GM18505 (cell line): ENCODE data around the gene CCSER1.

ENCODE experiments used
- ATAC-seq: cut with Tn5 transposase; IDR thresholded peaks from one replicate; pipeline ENCODE4 v1.9.1; 2021; ENCODE audit not compliant: unreplicated experiment
- POLR2A ChIP-seq: IDR thresholded peaks from 4 replicates; pipeline ENCODE4 v1.6.1; 2011; ENCODE audit warnings: borderline replicate concordance; ENCODE audit not compliant: insufficient read depth, insufficient read length; ENCODE audit errors: extremely low read depth

The CCSER1 gene

GRCh38 chr4:90148574-90149148, 21.5 kb downstream of the CCSER1 start:
- ATAC-seq, result no peak
- no peak for TF ChIP-seq POLR2A

GRCh38 chr4:90152024-90152423, 24.8 kb downstream of the CCSER1 start:
- ATAC-seq, result no peak
- no peak for TF ChIP-seq POLR2A

- ATAC-seq, result no peak
- no peak for TF ChIP-seq POLR2A
Measured at GRCh38 chr4:90159193-90159592, 32.0 kb downstream of the CCSER1 start.

- TF ChIP-seq POLR2A, result no peak
- ATAC-seq, result no peak
Measured at GRCh38 chr4:90160044-90160443, 32.9 kb downstream of the CCSER1 start.

GRCh38 chr4:90162566-90162965, 35.4 kb downstream of the CCSER1 start:
- ATAC-seq, result no peak
- no peak for TF ChIP-seq POLR2A

- no peak for TF ChIP-seq POLR2A
- ATAC-seq, result no peak
Measured at GRCh38 chr4:90163872-90164271, 36.7 kb downstream of the CCSER1 start.

GRCh38 chr4:90165883-90166282, 38.7 kb downstream of the CCSER1 start:
- TF ChIP-seq POLR2A, result no peak
- ATAC-seq, result no peak

- ATAC-seq, result no peak
- TF ChIP-seq POLR2A, result no peak
Measured at GRCh38 chr4:90171491-90171890, 44.3 kb downstream of the CCSER1 start.

GRCh38 chr4:90174621-90175023, 47.4 kb downstream of the CCSER1 start:
- no peak for TF ChIP-seq POLR2A
- no peak for ATAC-seq

GRCh38 chr4:90181644-90182043, 54.5 kb downstream of the CCSER1 start:
- no peak for ATAC-seq
- TF ChIP-seq POLR2A, result no peak

GRCh38 chr4:90183254-90183653, 56.1 kb downstream of the CCSER1 start:
- no peak for ATAC-seq
- no peak for TF ChIP-seq POLR2A

- TF ChIP-seq POLR2A, result no peak
- no peak for ATAC-seq
Measured at GRCh38 chr4:90184560-90184959, 57.4 kb downstream of the CCSER1 start.

GRCh38 chr4:90185416-90185815, 58.2 kb downstream of the CCSER1 start:
- no peak for ATAC-seq
- no peak for TF ChIP-seq POLR2A

GRCh38 chr4:90186229-90186628, 59.0 kb downstream of the CCSER1 start:
- no peak for TF ChIP-seq POLR2A
- no peak for ATAC-seq
